Peyer's patch (tissue), 4 donors: ENCODE measurements around the gene FAM78A. TPM values are rescaled to one million over a fixed set of nuclear protein-coding genes. Genes with fewer than 3 reads are reported as not detected.

Experiments used
- DNase-seq, 3 donors: peaks; one replicate each; pipeline ENCODE4 v3.0.0-alpha.2; 2017 to 2019
- H3K27ac ChIP-seq, 4 donors: fragments of 200-600 bp; sonication (generic); one replicate each; pipeline ENCODE4 v1.5.1; 2016 to 2019
- H3K27me3 ChIP-seq, 2 donors: fragments of 200-600 bp; sonication (generic); one replicate each; pipeline ENCODE4 v1.5.1; 2019
- H3K36me3 ChIP-seq, 3 donors: fragments of 200-600 bp; sonication (generic); one replicate each; pipeline ENCODE4 v1.5.1; 2016 to 2019
- H3K4me1 ChIP-seq, 4 donors: fragments of 200-600 bp; sonication (generic); one replicate each; pipeline ENCODE4 v1.5.1; 2016 to 2019
- H3K4me3 ChIP-seq, 4 donors: fragments of 200-600 bp; sonication (generic); 1 replicate in 3 of 4; 2 replicates in 1 of 4; pipeline ENCODE4 v1.5.1; 2016 to 2019; ENCODE audit warnings: mild to moderate bottlenecking in 1 of 4
- H3K9me3 ChIP-seq, 4 donors: fragments of 200-600 bp; sonication (generic); one replicate each; pipeline ENCODE4 v1.5.1; 2016 to 2019; ENCODE audit warnings: mild to moderate bottlenecking in 1 of 4
- CTCF ChIP-seq, 6 experiments: fragments of 450-650 bp in 4 of 6; fragments of 200-600 bp in 2 of 6; sonication (generic) in 1 of 6; IDR thresholded peaks; one replicate each; pipeline ENCODE4 v1.5.1; 2017 to 2019; ENCODE audit warnings: antibody characterized with exemption in 6 of 6, mild to moderate bottlenecking in 3 of 6, moderate library complexity in 1 of 6
- POLR2A ChIP-seq, 2 donors: fragments of 450-650 bp; IDR thresholded peaks; one replicate each; pipeline ENCODE4 v1.5.1; 2017; ENCODE audit warnings: antibody characterized with exemption in 2 of 2, mild to moderate bottlenecking in 2 of 2, moderate library complexity in 2 of 2
- total RNA-seq, 4 donors: library from RNA; depleted of rRNA; stranded (reverse); fragments of >200 nt; gene quantifications; one replicate each; pipeline ENCODE4 v1.1.0, GENCODE V29; 2016

Gene FAM78A
- total RNA-seq, 4 donors from 2014 or later = 0.95 to 8.3 (median 3.3) TPM

GRCh38 chr9:131308906-131309529 is 32.7 kb upstream of the FAM78A start:
- Histone ChIP-seq H3K4me1 (no peaks in the 10 kb centered on the region), H3K27me3 (no peaks in the 10 kb centered on the region), H3K9me3 (no peaks in the 10 kb centered on the region), H3K4me3 (no peak overlapping the region), H3K36me3 (no peaks in the 10 kb centered on the region), H3K27ac (no peak overlapping the region)
- no peak for DNase-seq
- TF ChIP-seq CTCF (IDR thresholded peaks at IDR 0.05) (no peak), POLR2A (IDR thresholded peaks at IDR 0.05) (no peak)

GRCh38 chr9:131308452-131308851 is 32.1 kb upstream of the FAM78A start:
- Histone ChIP-seq H3K36me3 (no peaks in the 10 kb centered on the region), H3K27me3 (no peaks in the 10 kb centered on the region), H3K4me1 (no peaks in the 10 kb centered on the region), H3K9me3 (no peaks in the 10 kb centered on the region), H3K4me3 (no peak overlapping the region), H3K27ac (no peak overlapping the region)
- TF ChIP-seq POLR2A (IDR thresholded peaks at IDR 0.05) (no peak), CTCF (IDR thresholded peaks at IDR 0.05) (no peak)
- DNase-seq = no peak

GRCh38 chr9:131307974-131308373 is 31.7 kb upstream of the FAM78A start:
- Histone ChIP-seq H3K4me1 (no peaks in the 10 kb centered on the region), H3K4me3 (no peak overlapping the region), H3K9me3 (no peaks in the 10 kb centered on the region), H3K27me3 (no peaks in the 10 kb centered on the region), H3K36me3 (no peaks in the 10 kb centered on the region), H3K27ac (no peak overlapping the region)
- TF ChIP-seq POLR2A (IDR thresholded peaks at IDR 0.05) = no peak
- TF ChIP-seq CTCF (IDR thresholded peaks at IDR 0.05) = no peak
- no peak for DNase-seq

GRCh38 chr9:131306397-131307004 is 30.2 kb upstream of the FAM78A start:
- no peak for TF ChIP-seq CTCF (IDR thresholded peaks at IDR 0.05)
- TF ChIP-seq POLR2A (IDR thresholded peaks at IDR 0.05) = no peak
- no peaks in the 10 kb centered on the region for H3K27me3 ChIP-seq
- no peak overlapping the region for H3K27ac ChIP-seq
- no peak for DNase-seq
- no peak overlapping the region for H3K4me3 ChIP-seq
- H3K9me3 ChIP-seq = no peaks in the 10 kb centered on the region
- no peaks in the 10 kb centered on the region for H3K36me3 ChIP-seq
- no peaks in the 10 kb centered on the region for H3K4me1 ChIP-seq

- DNase-seq = no peak
- Histone ChIP-seq H3K4me1 (no peaks in the 10 kb centered on the region), H3K4me3 (no peak overlapping the region), H3K36me3 (no peaks in the 10 kb centered on the region), H3K27ac (no peak overlapping the region), H3K9me3 (no peaks in the 10 kb centered on the region), H3K27me3 (no peaks in the 10 kb centered on the region)
- no peak for TF ChIP-seq CTCF (IDR thresholded peaks at IDR 0.05)
- no peak for TF ChIP-seq POLR2A (IDR thresholded peaks at IDR 0.05)
These were observed 28.5 kb upstream of the FAM78A start for GRCh38 chr9:131304676-131305355.
